HuH-7 (cell line): ENCODE data around the gene NFE2L3.

Source experiments
- DNase-seq: peaks from one replicate; pipeline ENCODE4 v3.0.0; 2011; ENCODE audit warnings: low spot score

Gene NFE2L3

DNA sequence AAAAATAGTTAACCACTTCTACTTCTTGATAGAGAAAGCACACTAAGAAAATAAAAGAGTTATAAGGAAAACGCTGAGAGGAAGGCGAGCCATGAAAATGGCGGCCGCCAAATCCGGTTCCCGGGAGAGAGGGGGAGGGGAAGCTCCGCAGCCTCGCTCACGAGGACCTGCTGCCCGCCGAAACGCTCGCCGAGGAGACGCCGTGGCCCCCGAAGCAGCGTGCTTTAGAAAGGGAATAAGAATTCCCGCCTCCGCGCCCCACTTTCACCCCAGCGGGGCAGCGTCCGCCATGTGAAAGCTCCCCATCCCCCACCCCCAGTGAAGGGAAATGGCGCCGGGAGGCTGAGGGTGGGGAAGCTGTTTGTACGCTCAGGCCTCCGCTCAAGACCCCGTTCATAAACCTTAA, 48.0 kb downstream of the NFE2L3 start:
- peak; percentile 42 for DNase-seq

DNA sequence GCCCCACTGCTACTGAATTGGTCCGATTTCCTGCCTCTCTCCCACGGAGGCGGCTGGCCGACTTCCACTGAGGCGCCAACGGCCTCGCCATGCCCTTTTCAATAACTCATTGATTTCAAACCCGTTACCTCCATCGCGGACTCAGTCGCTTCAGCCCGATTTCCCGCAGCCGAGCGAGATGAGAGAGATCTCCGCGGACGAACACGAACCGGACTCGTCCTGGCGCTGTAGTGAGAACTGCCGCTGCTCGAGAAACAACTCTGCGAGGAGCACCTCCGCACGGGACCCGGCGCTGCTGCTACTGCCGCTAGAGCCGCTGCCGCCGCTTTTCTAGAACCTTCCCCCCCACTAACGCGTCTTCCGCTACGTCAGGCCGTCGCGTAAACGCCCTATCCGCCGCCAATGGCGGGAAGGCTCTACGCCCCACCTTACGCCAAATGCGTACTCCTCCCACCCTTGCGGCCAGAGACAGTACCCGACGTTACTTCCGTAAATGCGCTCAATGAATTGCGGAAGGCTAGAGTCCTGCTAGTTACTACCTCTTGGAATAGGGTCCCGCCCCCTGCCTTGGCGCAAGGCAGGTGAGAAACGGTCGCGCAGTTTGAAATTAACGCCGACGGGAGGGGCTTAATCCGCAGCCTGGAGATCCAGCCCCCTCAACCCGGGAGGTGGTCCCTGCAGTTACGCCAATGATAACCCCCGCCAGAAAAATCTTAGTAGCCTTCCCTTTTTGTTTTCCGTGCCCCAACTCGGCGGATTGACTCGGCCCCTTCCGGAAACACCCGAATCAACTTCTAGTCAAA, 48.6 kb downstream of the NFE2L3 start, which contains the start of gene HNRNPA2B1:
HNRNPA2B1 (minus strand) TSS at position 303 of the 803 bp plus-strand sequence; CDS start at position 134, 169 bp downstream.
- peak; percentile 76 for DNase-seq

DNA sequence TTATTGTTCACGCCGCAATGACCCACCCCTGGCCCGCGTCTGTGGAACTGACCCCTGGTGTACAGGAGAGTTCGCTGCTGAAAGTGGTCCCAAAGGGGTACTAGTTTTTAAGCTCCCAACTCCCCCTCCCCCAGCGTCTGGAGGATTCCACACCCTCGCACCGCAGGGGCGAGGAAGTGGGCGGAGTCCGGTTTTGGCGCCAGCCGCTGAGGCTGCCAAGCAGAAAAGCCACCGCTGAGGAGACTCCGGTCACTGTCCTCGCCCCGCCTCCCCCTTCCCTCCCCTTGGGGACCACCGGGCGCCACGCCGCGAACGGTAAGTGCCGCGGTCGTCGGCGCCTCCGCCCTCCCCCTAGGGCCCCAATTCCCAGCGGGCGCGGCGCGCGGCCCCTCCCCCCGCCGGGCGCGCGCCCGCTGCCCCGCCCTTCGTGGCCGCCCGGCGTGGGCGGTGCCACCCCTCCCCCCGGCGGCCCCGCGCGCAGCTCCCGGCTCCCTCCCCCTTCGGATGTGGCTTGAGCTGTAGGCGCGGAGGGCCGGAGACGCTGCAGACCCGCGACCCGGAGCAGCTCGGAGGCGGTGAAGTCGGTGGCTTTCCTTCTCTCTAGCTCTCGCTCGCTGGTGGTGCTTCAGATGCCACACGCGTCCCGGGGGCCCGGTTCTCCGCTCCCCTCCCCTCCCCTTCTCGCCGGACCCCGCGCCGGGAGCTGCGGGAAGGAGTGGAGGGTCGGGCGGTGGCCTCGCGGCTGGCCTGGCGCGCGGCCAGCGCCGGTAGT, 49.4 kb downstream of the NFE2L3 start, which contains the start of gene CBX3:
CBX3 (plus strand) TSS at position 499 of the 772 bp plus-strand sequence. CDS start 1,254 bp downstream, outside the sequence.
- DNase-seq, result peak; percentile 84

DNA sequence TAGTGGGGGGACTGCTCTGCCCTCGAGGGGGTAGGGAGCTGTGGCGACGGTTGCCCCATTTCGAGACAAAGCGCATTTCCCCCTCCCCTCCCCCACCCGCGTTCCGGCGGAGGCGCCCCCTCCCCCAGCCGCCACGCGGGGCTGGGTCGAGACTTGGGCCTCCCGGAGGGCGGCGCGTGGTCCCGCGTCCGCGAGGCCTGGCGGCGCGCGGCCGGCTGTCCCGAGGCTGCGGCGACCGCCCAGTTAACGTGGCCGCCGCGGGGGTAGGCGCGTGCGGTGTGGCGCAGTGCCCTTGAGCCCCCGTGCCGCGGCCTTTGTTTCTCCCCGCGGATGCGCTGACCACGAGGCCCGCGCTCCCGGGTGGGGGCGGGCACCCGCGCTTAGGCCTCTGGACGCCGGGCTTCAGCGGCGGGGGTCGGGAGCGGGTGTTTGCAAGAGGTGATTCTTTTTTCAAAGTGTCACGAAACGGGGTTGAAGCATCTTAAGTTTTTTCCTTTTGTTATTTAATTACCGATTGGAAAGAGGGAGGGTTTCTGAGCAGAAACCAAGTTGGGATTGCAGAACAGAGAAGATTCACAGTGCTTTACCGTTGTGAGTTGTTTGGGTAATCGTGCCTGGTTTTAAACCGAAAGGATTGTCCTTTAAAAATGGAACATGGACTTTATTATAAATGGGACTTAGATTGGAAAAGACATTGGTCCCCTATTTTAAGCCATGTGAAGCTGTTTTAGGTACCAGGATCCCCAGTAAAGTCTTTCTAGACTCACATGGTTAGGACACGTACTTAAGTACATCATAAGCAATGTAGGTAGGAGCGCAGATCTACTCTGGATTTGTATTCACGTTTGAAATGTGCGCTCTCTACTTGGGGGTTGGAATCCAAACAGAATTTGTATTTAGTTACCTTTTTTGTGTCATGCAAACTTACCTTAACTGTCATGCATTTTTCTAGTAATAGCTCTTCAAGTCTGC, 50.3 kb downstream of the NFE2L3 start:
- no peak for DNase-seq

DNA sequence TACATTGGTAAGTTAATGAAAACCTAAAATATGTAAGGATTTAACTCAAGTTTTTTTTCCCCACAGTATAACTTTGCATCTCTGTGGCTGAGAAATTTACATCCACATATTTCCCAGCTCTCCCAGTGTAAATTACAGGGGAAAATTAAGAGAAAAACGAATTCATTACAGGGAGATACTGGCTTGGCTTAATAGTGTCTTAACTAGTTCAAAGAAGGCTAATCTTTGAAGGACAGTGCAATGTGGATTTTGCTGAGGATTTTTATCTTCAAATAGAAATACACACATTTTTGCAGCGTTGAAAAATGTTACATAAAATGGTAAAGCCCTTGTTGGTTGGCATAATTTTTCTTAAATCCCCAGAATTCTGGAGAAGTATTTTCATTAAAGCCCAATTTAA, 51.0 kb downstream of the NFE2L3 start:
- no peak for DNase-seq

DNA sequence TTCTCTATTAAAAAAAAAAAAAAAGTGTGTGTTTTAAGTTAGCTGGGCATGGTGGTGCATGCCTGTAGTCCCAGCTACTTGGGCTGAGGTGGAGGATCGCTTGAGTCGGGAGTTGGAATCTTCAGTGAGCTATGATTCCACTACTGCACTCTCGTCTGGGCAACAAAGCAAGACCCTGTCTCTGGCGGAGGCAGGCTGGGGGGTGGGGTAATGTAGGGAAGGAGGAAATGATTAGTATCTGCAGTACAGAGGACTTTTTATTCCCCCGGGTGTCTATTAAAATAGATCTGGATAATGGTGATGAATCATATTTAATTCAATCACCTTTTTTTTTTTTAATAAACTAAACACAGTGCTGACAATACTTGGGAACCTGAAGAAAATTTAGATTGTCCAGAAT, 56.0 kb downstream of the NFE2L3 start:
- DNase-seq, result no peak

DNA sequence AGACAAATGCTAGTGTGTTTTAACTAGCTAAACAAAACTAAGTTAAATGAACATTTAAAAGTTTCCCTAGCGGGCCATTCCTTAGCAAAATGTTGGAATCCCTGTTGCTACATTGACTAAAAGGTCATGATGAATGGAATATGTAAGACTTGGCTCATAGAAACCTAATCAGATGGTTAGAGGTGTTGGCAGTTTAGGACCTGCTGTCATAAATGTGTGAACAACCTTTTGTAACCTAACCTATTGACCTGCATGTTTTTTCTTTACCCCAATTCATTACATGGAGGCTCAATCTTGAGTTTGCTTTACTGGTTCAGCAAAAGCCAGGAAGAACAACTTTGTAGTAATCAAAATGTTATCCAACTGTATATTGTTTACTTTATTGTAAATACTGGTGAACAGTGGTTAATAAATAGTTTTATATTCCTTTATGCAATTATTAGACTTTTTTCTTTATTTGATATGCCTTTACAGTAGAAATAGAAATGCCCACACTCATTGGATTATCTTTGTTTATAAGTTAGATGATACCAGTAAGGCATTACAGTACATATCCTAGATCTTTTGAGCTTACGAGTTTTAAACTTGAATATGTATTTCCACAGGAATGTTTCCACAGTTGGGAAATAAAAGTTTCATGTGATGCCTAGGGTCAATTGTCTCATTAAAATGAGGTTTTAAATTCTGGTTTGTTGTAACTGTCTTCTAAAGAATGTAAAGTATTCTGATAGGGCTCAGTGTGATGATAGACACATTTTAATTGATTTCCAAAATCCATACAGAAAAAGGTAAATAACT, 61.1 kb downstream of the NFE2L3 start:
- DNase-seq, result no peak

DNA sequence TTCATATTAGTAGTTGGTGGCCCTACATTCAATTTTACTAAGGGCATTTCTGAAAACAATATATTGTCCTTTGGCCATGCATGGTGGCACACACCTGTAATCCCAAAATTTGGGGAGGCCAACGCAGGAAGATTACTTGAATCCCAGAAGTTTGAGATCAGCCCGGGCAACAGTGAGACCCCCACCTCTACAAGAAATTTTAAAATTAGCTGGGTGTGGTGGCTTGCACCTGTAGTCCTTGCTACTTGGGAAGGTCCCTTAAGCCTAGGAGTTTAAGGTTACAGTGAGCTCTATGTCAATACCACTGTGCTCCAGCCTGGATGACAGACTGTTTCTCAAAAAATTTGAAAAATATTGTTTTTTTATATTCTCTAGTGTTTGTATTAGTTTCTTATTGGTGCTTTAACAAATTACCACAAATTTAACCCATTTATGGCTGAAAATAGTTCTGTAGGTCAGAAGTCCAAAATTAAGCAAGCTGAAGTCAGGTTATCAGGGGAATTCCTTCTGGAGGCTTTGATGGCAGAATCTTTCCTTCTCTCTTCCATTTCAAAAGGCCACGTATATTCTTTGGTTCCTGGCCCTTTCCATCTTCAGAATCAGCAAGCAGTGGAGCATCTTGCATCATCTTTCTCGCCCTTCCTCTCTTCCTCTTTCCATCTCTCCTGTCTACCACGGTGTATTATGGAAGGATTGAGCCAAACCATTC, 62.0 kb downstream of the NFE2L3 start:
- no peak for DNase-seq

DNA sequence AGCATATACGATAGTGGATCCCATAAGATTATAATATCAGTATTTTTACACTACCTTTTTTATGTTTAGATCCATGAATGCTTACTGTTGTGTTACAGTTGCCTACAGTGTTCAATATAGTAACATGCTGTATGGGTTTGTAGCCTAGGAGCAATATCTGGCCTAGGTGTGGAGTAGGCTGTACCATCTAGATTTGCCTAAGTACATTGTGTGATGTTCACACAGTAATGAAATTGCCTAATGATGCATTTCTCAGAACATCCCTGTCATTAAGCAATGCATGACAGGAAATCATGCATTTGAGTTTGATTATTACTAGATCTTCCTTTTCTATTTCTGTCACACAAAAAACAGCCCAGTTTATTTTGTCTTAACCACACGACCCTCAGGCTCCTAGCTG, 64.1 kb downstream of the NFE2L3 start:
- no peak for DNase-seq

DNA sequence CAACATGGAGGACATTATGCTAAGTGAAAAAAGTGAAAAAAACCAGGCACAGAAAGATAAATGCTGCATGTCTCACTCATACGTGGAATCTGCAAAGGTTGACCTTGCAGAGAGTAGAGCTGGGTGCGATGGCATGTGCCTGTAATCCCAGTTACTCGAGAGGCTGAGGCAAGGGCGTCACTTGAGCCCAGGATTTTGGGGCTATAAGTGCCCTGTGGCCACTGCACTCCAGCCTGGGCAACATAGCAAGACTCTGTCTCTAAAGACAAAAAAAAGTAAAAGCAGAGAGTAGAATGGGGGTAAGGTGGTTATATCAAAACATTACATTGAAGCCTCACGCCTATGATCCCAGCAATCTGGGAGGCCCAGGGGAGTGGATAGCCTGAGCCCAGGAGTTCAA, 72.4 kb downstream of the NFE2L3 start:
- DNase-seq, result no peak

DNA sequence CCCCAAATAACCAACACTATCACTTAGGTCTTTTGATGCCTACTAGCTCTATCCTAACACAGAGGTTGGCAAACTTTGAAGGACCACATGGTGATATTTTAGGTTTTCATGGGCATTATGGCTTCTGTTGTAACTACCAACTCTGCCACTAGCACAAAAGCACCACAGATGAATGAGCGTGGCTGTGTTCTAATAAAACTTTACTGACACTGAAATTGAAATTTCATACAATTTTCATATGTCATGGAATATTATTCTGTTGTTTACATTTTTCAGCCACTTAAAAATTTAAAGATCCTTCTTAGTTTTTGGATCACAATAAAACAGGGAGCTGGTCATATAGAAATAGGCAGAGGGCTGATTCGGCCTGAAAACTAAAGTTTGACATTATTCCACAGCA, 76.0 kb downstream of the NFE2L3 start:
- no peak for DNase-seq

DNA sequence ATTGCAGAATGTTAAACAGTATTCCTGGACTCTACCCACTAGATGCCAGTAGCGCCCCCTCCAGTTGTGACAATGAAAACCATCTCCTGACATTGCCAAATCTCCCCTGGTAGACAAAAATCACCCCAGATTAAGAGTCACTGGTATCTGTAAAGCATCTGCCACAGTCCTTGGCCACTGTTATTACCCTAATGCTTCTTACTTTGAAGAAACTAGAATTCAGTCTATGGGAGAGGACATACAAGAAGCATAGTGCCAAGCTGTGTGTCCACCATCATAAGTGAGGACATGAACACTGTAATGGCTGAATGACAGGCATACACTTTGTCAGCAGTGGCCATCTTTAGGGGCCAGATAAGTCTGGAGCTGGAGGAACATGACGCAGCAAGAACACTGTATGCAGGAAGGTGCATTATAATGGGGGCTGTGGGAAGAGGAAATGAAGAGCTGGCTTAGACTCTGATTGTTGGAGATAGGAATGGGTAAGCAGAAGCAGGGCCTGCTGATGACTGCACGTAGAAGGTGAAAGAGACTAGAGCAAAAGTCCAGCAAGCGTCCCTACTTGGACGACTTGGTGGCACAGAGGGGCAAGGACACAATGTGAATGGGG, 82.0 kb downstream of the NFE2L3 start:
- no peak for DNase-seq
